Left ventricle myocardium inferior (tissue), 1 donor: ENCODE measurements around the gene OLAH. TPM values are rescaled to one million over a fixed set of nuclear protein-coding genes. Genes with fewer than 3 reads are reported as not detected.
"Not testable (repeated sequence)": the region's sequence is repeated elsewhere in the genome, so short reads cannot be mapped to it uniquely, and the experiment has no call there.

Experiments used
- DNase-seq: peaks from one replicate; pipeline ENCODE4 v3.0.0-alpha.2; 2020
- H3K27ac ChIP-seq: fragments of 200-600 bp; replicated peaks from 2 replicates; pipeline ENCODE4 v1.8.0; 2021
- H3K27me3 ChIP-seq: fragments of 200-600 bp; 2 replicates; pipeline ENCODE4 v1.8.0; 2021; ENCODE audit warnings: low read depth
- H3K36me3 ChIP-seq: fragments of 200-600 bp; 2 replicates; pipeline ENCODE4 v1.8.0; 2021
- H3K4me1 ChIP-seq: fragments of 200-600 bp; 2 replicates; pipeline ENCODE4 v1.8.0; 2021
- H3K4me3 ChIP-seq: fragments of 200-600 bp; 2 replicates; pipeline ENCODE4 v1.8.0; 2021; ENCODE audit warnings: mild to moderate bottlenecking, moderate library complexity
- H3K9me3 ChIP-seq: fragments of 200-600 bp; replicated peaks from 2 replicates; pipeline ENCODE4 v1.8.0; 2021
- CTCF ChIP-seq: fragments of 200-600 bp; IDR thresholded peaks from 2 replicates; pipeline ENCODE4 v1.8.0; 2021; ENCODE audit warnings: antibody characterized with exemption, mild to moderate bottlenecking, borderline replicate concordance
- intact Hi-C: fragments of 100-400 bp; cut with micrococcal nuclease; formaldehyde crosslinking; loops from one replicate; pipeline ENCODE4 v1.11.0; 2022
- long read RNA-seq: library from polyadenylated mRNA; unstranded; transcript quantifications from one replicate; pipeline ENCODE4 v2.0.0, GENCODE V29; 2021
- total RNA-seq: library from RNA; stranded (reverse); fragmentation: NEBNext Ultra II Directional; extraction: Animal tissue kit (Norgen Biotek cat#: 25700); gene quantifications from one replicate; pipeline ENCODE4 v1.2.1, GENCODE V29; 2021
- donor health status: DM: no; HTN: yes; CAD: no; lungs with severe emphysema.

Gene OLAH
- total RNA-seq, result not detected
- long read RNA-seq, result 0 reads

DNA sequence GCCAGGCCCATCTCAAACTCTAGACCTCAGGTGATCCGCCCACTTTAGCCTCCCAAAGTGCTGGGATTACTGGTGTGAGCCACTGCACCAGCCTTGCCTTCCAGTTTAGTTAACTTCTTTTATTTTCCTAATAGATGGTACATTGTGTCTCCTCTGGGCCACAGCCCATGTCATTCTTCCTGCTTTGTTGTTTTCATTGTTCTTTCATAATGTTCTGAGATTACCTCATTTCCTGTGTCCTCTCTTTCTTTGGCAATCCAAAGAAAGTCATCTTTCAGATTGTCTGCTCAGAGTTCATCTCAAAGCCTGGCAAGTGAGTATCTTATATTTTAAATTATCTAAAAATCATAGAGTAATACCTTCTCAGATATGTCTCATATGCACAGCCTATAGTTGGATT is at the start of gene OLAH:
Gene OLAH (plus strand): TSS at position 270 of the 400 bp plus-strand sequence. CDS start 3,346 bp downstream, outside the sequence.
- DNase-seq, result no peak
- H3K27ac ChIP-seq, result no peak within 1 kb of the TSS
- no peak for TF ChIP-seq CTCF
- intact Hi-C loops, result no loop called here
- H3K36me3 ChIP-seq, result no peaks in the 10 kb centered on the region
- H3K27me3 ChIP-seq, result peaks cover 3% of the 10 kb centered on the region
- H3K4me1 ChIP-seq, result no peaks in the 10 kb centered on the region
- peaks cover 7% of the 10 kb centered on the region for H3K9me3 ChIP-seq
- no peak within 1 kb of the TSS for H3K4me3 ChIP-seq

DNA sequence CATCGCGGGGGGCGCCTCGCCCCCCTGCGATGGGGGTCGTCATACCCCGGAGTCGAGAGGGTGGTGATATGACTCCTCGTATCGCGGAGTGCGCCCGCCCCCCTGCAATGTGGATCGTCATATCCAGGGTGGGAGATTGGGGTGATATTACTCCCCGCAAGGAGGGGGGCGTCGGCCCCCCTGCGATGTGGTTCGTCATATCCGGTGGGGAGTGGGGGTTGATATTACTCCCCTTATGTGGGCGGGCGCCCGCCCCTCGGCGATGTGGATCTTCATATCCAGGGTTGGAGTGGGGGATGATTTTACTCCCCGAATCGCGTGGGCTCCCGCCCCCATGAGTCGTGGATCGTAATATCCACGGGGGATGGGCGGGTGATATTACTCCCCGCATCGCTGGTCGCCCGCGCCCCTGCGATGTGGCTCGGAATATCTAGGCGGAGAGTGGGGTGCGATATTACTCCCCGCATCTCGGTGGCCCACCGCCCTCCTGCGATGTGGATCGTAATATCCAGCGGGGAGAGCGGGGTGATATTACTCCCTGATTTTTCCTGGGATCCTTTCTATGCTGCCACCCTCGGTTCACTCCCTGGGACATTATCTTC is 47.7 kb upstream of the OLAH start:
- DNase-seq, result no peak
- H3K27me3 ChIP-seq, result peaks cover 7% of the 10 kb centered on the region
- H3K4me3 ChIP-seq, result no peak overlapping the region
- intact Hi-C loops, result no loop called here
- H3K36me3 ChIP-seq, result no peaks in the 10 kb centered on the region
- no peaks in the 10 kb centered on the region for H3K4me1 ChIP-seq
- TF ChIP-seq CTCF, result no peak
- no peak overlapping the region for H3K27ac ChIP-seq
- no peaks in the 10 kb centered on the region for H3K9me3 ChIP-seq

GRCh38 chr10:15013530-15013929 is 30.2 kb upstream of the OLAH start:
- H3K36me3 ChIP-seq, H3K27me3 ChIP-seq, H3K4me3 ChIP-seq, DNase-seq, intact Hi-C loops, H3K4me1 ChIP-seq, H3K9me3 ChIP-seq, H3K27ac ChIP-seq: not testable (repeated sequence)

DNA sequence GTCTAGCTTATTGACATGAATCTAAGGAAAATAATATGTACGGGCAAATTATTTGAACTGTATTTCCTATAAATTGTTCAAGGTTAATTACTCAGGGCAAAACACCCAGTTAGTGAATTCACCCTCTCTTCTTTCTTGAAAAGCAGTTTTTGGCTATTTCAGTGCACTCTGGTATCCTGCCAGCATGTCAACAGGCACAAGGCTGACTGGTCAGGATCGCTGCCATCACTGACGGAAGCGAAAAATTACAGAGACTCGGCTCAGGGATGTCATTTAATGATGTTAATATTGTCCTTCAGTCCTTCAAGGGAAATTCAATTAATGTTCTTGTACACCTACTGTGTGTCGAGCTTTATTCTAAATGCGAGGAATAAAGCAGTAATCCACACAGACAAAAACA is 28.3 kb upstream of the OLAH start:
- Histone ChIP-seq H3K4me1 (no peaks in the 10 kb centered on the region), H3K4me3 (no peak overlapping the region), H3K9me3 (no peaks in the 10 kb centered on the region), H3K36me3 (no peaks in the 10 kb centered on the region), H3K27ac (no peak overlapping the region), H3K27me3 (peaks cover 5% of the 10 kb centered on the region)
- no peak for TF ChIP-seq CTCF
- intact Hi-C loops, result no loop called here
- no peak for DNase-seq

DNA sequence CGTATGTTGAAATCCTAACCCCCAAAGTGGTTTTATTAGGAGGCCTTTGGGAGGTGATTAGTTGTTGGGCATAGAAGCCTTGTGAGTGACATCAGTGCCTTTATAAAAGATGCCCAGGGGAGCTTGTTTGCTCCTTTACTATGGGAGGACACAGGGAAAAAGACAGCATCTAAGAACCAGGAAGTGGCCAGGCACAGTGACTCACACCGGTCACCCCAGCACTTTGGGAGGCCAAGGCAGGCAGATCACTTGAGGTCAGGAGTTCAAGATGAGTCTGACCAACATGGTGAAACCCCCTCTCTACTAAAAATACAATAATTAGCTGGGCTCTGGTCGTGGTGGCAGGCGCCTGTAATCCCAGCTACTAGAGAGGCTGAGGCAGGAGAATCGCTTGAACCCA is 22.8 kb upstream of the OLAH start:
- H3K36me3 ChIP-seq, H3K4me3 ChIP-seq, H3K4me1 ChIP-seq, H3K27ac ChIP-seq, H3K27me3 ChIP-seq, intact Hi-C loops, H3K9me3 ChIP-seq, DNase-seq: not testable (repeated sequence)

GRCh38 chr10:15023079-15023478 is 20.7 kb upstream of the OLAH start:
- H3K9me3 ChIP-seq, H3K4me3 ChIP-seq, DNase-seq, intact Hi-C loops, H3K27ac ChIP-seq, H3K4me1 ChIP-seq, H3K36me3 ChIP-seq, H3K27me3 ChIP-seq: not testable (repeated sequence)

- H3K9me3 ChIP-seq, intact Hi-C loops, H3K36me3 ChIP-seq, DNase-seq, H3K4me3 ChIP-seq, H3K4me1 ChIP-seq, H3K27me3 ChIP-seq, H3K27ac ChIP-seq: not testable (repeated sequence)
These were observed 19.4 kb upstream of the OLAH start for GRCh38 chr10:15024017-15025004.

GRCh38 chr10:15025040-15025439 is 18.7 kb upstream of the OLAH start:
- intact Hi-C loops, H3K36me3 ChIP-seq, H3K27me3 ChIP-seq, DNase-seq, H3K4me3 ChIP-seq, H3K27ac ChIP-seq, H3K9me3 ChIP-seq, H3K4me1 ChIP-seq: not testable (repeated sequence)
